NCI-H2171 (cell line): ENCODE results near the gene GPR171.
A peak's percentile ranks its signal among the peaks of the same experiment; 100 is the strongest.
"Not testable (repeated sequence)": the region's sequence is repeated elsewhere in the genome, so short reads cannot be mapped to it uniquely, and the experiment has no call there.

ENCODE experiments used
- DNase-seq: peaks from one replicate; lab custom pipeline; 2025; lab: John Stamatoyannopoulos, UW

GPR171 gene

DNA sequence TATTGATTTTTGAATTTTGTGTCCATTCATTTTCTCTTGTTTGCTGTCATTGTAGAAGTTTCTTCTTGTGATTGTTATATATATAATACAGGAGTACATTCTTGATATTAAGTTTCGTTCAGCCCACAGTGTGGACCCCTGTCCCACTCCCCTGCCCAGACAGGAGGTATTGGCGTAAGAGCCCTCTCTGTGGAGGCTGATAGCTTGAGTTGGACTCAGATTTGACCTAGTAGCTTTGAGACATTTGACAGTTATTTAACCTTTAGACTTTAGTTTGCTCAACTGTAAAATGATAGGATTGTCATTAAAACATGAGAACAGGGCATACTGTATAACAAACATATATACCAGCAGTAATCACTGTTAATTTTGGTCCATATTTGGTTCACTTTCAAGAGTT is 27.1 kb downstream of the GPR171 start:
- DNase-seq = no peak

DNA sequence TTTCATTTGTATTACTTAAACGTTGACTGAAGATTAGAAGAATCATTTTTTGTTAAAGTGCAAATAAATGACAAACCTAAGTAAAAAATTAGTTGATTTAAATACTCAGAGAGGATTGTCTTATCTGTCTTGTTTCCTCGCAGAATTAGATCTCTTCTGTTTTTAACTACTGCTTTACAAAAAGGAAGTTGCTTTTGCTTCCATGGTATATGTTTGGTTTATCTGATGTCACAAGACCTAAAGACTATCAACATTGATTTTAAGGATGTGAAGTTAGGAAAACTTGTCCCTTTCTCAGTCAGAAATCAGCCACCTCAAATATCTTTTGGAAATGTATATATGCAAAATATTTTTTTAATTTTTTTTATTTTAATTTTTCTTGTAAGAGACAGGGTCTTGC is 28.7 kb downstream of the GPR171 start:
- DNase-seq = no peak

DNA sequence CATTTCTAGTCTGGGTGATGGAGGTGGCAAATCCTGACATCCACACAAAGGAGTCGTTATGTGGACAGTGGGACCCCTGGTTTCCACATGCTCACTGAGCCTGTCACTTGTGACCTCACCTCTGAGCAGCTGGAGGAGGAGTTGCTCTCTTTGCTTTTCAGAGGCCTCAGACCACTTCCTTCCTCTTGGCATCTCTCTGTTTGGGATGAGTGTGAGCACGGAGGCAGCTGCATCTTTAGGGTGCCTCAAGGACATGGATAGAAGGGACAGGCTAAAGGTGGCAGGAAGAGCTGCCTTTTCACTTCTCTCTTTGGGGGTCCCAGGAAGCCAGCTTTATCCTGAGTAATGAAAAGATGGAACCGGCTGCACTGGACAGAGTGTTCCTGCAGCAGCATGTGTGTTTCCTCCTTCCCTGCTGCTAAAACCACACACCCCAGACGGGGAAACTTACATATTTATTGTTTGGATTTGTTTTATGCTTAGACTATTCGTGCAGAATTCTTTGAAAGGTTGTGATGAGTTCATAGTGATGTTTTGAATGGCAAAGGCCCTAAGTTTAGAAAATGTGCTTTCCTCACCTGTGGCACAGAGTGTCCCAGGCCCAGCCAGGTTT is 31.8 kb downstream of the GPR171 start:
- no peak for DNase-seq

DNA sequence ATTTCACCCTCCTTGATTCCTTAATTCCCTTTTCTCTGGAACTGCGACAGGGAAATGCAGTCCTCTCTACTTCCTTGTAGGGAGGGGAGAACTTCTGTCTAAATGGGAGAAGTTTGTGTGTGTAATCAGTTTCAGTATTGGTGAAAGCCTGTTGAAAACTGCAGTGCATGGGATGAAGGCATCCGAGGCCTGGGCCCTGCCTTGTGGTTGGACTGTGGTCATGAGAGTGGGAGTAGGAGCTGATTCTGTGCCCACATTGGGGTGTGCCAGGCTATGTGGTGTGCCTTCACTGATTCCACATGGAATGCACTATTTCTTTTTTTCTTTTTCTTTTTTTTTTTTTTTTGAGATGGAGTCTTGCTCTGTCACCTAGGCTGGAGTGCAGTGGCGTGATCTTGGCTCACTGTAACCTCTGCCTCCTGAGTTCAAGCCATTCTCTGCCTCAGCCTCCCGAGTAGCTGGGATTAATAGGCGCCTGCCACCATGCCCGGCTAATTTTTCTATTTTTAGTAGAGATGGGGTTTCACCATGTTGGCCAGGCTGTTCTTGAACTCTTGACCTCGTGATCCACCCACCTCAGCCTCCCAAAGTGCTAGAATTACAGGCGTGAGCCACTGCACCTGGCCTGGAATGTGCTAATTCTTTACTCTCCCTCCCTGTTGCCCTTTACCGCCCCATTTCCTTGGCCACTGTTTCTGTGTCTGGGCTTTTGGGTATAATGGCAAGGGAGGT is 32.9 kb downstream of the GPR171 start:
- DNase-seq = not testable (repeated sequence)

DNA sequence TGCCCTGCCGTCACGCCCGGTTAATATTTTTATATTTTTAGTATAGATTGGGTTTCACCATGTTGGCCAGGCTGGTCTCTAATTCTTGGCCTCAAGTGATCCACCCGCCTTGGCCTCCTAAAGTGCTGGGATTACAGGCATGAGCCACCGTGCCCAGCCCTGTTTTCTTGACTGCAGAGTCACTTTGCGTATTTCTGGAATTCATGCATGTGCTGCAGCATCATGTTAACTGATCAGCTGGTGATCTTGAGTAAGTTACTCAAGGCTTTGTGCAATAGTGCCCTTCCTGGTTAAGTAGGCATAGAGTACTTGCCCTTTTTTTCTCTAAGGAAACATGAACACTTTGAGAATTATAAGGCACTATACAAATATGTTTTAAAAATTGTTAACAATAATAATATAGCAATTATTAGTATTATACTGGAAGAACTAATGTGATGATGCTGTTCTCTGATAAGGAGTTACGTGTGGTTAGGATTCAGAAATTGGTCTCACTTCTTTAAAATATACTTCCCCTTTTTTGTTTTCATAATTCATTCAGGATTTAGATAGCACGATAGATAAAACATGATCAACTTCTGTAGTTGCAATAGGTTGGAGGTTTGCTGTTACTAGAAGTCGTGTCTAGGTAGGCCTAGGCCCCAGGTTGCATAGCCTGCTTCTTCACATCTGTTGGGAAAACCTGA is 33.6 kb downstream of the GPR171 start:
- no peak for DNase-seq

DNA sequence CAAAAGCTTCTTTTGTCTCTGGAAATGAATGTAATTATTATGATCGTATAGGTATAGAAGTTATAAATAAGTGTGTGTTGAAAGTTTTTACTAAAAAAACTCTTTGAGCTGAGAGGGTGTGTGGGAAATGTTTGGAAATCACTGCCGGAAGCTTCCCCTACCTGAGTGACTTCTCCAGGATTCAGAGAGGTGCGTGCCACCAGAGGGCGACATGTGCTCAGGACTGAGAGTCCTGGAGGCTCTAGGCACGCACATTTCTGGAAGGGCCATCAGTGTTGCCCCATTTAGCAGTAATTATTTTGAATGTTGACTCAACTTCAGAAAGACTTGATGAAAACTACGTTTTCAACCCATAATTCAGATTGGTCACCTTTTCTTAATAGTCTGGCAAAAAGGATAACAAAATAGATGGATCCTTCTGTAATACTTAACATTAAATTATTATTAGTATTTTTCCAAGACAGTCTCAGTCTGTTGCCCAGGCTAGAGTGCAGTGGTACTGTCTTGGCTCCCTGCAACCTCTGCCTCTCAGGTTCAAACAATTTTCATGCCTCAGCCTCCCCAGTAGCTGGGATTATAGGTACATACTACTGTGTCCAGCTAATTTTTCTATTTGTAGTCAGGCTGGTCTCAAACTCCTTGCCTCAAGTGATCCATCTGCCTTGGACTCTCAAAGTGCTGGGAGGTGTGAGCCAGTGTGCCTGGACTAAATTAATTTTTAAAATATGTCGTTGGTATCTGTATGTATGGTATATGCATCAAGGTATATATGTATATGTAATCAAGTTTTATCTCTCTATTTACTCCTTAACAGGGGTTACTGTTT is 34.5 kb downstream of the GPR171 start:
- DNase-seq = peak; percentile 16

DNA sequence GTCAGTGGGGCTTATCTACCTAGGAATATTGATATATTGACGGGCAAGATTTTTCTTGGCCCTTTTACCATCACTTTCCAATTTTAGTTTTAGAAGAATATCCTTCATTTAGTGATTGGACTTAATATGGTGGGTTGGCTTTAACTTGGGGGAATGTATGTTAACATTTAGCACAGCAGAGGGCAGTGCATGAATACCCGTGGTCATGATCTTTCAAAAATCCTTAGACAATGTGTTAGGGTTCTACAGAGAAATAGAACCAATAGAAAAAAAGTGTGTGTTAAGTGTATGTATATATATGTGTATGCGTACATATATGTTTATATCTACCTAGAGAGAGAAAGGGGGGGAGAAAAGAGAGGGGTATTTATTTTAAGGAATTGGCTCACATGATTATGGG is 36.9 kb downstream of the GPR171 start:
- DNase-seq = no peak

DNA sequence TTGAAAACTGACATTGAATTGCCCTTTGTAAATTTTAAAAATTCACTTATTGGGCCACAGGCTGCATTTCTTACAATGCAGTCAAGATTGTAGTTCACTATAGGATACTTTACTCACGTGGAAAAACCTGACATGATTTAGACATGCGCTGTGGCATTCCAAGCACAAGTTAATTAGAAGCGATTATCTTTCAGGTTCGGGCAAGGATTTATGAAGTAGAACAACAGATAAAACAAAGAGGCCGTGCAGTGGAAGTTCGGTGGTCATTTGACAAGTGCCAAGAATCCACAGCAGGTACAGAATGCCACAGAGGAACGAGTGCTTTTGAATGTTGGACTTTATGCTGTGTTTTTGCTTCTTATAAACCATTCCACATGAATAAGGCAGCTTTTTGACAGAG is 37.8 kb downstream of the GPR171 start:
- no peak for DNase-seq

DNA sequence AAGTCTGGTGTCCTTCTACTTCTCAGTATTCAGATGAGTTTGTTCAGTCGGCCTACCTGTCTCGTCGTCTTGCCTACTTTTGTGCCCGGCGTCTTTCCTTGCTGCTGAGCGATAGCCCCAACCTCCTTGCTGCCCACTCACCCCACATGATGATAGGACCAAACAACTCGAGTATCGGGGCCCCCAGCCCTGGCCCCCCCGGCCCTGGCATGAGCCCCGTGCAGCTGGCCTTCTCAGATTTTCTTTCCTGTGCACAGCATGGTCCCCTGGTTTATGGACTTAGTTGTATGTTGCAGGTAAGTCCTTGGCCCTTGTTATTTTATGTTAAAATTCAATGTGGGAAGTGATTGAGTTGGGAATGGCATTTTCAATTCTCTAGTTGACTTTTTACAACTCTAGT is 43.2 kb downstream of the GPR171 start:
- no peak for DNase-seq

DNA sequence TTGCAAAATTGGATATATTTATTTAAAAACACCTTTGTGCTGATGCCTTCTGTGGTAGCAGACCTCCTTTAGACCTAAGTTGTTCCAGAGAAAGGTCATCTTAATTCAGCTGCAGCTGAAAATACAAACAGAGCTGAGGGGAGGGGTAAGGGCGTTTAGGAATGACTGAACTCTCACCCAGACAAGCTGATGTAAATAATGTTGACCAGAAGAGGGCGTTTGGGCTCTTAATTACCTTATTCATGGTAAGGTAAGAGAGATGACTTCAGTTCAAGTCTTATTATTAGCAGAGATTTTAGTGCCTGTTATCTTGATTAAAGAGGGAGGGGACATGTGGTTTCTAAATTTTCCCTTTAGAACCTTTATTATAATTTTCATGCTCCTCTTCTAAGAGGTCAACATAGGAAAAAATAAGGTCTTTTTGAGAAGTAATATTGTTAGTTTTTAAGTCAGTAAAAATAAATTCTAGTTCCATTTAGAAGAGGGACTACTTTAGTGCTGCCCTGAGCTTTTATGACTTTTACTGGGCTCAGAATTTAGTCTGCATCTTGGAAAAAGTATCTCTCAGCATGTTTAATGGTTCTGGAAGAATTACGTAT is 46.3 kb downstream of the GPR171 start:
- DNase-seq = peak; percentile 48

DNA sequence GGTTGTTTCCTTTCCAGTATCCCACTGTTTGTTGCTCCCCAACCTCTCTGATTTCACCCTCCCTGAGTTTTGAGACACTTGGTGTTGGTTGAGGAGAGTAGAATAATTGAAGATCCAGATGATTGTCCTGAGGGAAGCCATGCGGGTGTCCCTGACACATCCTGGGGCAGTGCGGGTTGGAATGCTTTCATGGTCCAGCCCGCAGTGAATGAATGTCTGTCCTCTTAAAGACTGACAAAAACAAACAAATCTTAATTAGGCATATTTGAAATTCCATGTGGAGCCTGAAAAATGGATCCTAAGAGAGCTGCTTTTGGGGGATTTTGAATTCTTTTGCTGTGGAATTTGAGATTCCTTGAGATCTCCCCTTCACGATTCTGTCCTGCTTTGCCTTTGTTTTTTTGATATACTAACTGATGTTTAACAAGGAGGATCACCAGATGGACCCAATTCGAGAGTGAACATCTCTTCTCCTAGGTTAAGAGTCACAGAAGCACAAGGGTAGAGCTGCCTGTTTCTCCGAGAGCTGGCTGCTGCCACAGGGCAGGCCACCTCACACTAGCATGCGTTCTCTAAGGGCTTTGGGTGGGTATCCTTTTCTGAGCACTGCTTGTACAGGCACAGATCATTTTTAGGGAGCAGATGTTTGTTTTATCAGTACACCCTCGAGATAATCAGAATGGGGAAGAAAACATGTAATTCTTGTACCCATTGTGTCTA is 47.4 kb downstream of the GPR171 start:
- DNase-seq = no peak

DNA sequence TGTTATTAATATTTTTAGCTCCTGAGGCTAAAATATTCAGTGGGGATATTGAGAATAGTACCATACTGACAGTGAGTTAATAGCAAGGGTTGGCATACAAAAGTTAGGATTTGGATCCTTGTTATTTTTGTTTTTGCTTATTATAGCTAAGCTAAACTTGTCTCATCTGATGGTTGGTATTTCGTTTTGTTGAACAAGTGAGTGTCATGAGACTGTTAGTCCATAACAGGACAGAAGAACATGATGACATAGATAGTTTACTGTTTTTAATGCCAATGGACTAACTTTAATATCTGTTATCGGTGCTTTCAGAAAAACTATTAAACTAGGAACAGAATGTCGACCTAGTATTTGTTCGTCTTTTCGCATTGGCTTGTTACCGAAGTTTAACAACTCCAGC is 48.5 kb downstream of the GPR171 start:
- no peak for DNase-seq

DNA sequence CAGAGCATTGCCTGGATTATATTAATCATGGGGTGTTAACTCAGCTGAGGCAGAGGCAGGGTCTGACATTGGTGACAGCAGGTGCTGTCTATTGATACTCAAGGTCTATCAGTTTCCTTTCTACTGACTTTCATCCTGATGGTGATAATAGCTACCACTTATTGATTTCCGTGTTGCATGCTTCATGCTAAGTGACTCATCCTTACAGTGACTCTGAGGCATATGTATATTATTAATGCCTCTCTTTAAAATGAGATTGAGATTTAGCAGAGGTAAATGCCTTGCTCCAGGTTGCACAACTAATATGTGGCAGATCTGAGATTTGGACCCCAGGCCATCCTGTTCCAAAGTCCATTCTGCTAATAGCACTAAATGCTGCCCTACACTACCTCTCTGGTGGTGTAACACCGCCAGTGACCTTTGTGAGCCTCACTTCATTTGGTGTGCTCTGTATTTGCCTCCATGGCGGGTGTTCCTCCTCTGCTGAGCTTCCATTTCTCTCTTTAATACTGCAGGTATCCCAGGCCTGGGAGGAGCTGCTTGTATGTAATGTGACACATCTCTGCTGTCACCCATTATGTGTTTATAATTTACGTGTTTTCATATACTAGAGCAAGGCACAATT is 50.4 kb downstream of the GPR171 start:
- DNase-seq = no peak
